ENCODE measurements around the gene TOMM5. TPM values are rescaled to one million over a fixed set of nuclear protein-coding genes. Genes with fewer than 3 reads are reported as not detected.

The TOMM5 gene
- total and polyA plus RNA-seq, 2 donors (not counting 1 experiment from before 2014, with no cell fraction given) = 113 to 162 TPM

DNA sequence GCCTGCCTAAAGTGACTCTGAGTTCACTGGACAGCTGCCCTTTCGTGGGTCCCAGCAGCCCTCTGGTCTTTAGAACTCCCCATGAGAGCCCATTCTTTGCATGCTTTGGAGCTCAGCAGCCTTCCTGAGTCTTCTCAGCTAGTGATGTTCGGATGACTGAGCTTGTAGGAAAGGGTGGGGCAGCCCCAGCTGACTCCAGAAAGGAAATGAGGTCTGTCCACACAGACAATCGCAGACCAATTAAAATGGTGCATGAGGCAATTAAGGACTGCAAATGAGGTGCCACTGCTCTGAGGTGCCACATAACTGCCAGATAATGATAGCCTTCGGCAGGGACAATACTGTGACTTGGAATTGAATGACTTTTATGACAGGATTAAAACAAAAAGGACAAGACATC lies 25.4 kb upstream of the TOMM5 start:
- no peak overlapping the region for H3K9ac ChIP-seq (ENCODE audit: insufficient read depth, low read length)
- no peaks in the 10 kb centered on the region for H4K20me1 ChIP-seq (ENCODE audit: control insufficient read depth, extremely low read depth, insufficient read depth, low read length)
- H3K9me3 ChIP-seq (ENCODE audit: control insufficient read depth, insufficient read depth, low read depth, low read length) = no peaks in the 10 kb centered on the region
- no peak for TF ChIP-seq EZH2 (IDR thresholded peaks at IDR 0.05; ENCODE audit: low read length, missing control alignments)
- TF ChIP-seq, protein P1, sequence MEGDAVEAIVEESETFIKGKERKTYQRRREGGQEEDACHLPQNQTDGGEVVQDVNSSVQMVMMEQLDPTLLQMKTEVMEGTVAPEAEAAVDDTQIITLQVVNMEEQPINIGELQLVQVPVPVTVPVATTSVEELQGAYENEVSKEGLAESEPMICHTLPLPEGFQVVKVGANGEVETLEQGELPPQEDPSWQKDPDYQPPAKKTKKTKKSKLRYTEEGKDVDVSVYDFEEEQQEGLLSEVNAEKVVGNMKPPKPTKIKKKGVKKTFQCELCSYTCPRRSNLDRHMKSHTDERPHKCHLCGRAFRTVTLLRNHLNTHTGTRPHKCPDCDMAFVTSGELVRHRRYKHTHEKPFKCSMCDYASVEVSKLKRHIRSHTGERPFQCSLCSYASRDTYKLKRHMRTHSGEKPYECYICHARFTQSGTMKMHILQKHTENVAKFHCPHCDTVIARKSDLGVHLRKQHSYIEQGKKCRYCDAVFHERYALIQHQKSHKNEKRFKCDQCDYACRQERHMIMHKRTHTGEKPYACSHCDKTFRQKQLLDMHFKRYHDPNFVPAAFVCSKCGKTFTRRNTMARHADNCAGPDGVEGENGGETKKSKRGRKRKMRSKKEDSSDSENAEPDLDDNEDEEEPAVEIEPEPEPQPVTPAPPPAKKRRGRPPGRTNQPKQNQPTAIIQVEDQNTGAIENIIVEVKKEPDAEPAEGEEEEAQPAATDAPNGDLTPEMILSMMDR (conservative IDR thresholded peaks at IDR 0.05 in 1 of 2, IDR thresholded peaks at IDR 0.05 in 1 of 2; ENCODE audit: low read depth in 1 of 2, low read length in 2 of 2) = no peak
- H3K4me3 ChIP-seq (replicated peaks in 1 of 4; ENCODE audit: control extremely low read depth in 1 of 4, insufficient read depth in 1 of 4, low read depth in 3 of 4, low read length in 4 of 4) = no peak overlapping the region
- H3K36me3 ChIP-seq (ENCODE audit: control insufficient read depth, insufficient read depth, low read length) = no peaks in the 10 kb centered on the region
- H3K27me3 ChIP-seq (ENCODE audit: control insufficient read depth, insufficient read depth, low read length) = no peaks in the 10 kb centered on the region
- H3K4me1 ChIP-seq (ENCODE audit: control insufficient read depth, extremely low read depth, insufficient read depth, low read length) = no peaks in the 10 kb centered on the region
- DNase-seq (ENCODE audit: low read depth in 2 of 2) = peak in 1 of 2 donors; percentile 49
- no peak overlapping the region for H2AFZ ChIP-seq (ENCODE audit: low read length)
- no peaks in the 10 kb centered on the region for H3K79me2 ChIP-seq (ENCODE audit: control insufficient read depth, insufficient read depth, low read length)
- no peak overlapping the region for H3K4me2 ChIP-seq (ENCODE audit: extremely low read depth, insufficient read depth, low read length)
- no peak overlapping the region for H3K27ac ChIP-seq (ENCODE audit: insufficient read depth, low read length)

DNA sequence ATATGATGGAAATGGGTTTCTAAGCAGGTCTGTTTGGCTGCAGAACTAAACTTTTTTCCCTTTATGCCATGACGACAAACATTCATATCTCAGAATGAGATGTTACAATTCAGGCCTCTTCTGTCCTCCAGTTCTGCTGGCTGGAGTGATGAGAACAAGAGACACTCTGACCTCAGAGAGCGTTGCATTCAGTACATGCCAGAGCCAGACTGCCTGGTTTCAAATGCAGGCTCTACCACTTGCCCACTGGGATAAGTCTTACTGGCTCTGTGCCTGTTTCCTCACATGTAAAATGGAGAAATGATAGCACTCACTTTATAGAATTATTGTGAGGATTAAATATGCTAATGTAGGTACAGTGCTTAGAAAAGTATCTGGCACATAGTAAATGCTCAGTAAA lies 24.8 kb upstream of the TOMM5 start:
- Histone ChIP-seq H3K4me3 (replicated peaks in 1 of 4; ENCODE audit: control extremely low read depth in 1 of 4, insufficient read depth in 1 of 4, low read depth in 3 of 4, low read length in 4 of 4) (no peak overlapping the region), H3K79me2 (ENCODE audit: control insufficient read depth, insufficient read depth, low read length) (no peaks in the 10 kb centered on the region), H3K4me1 (ENCODE audit: control insufficient read depth, extremely low read depth, insufficient read depth, low read length) (no peaks in the 10 kb centered on the region), H3K9ac (ENCODE audit: insufficient read depth, low read length) (no peak overlapping the region), H2AFZ (ENCODE audit: low read length) (no peak overlapping the region), H3K27me3 (ENCODE audit: control insufficient read depth, insufficient read depth, low read length) (no peaks in the 10 kb centered on the region), H3K27ac (ENCODE audit: insufficient read depth, low read length) (no peak overlapping the region), H3K9me3 (ENCODE audit: control insufficient read depth, insufficient read depth, low read depth, low read length) (no peaks in the 10 kb centered on the region), H3K36me3 (ENCODE audit: control insufficient read depth, insufficient read depth, low read length) (no peaks in the 10 kb centered on the region), H3K4me2 (ENCODE audit: extremely low read depth, insufficient read depth, low read length) (no peak overlapping the region), H4K20me1 (ENCODE audit: control insufficient read depth, extremely low read depth, insufficient read depth, low read length) (no peaks in the 10 kb centered on the region)
- DNase-seq (ENCODE audit: low read depth in 2 of 2) = no peak
- TF ChIP-seq, protein P1 (conservative IDR thresholded peaks at IDR 0.05 in 1 of 2, IDR thresholded peaks at IDR 0.05 in 1 of 2; ENCODE audit: low read depth in 1 of 2, low read length in 2 of 2) = no peak
- TF ChIP-seq EZH2 (IDR thresholded peaks at IDR 0.05; ENCODE audit: low read length, missing control alignments) = no peak

DNA sequence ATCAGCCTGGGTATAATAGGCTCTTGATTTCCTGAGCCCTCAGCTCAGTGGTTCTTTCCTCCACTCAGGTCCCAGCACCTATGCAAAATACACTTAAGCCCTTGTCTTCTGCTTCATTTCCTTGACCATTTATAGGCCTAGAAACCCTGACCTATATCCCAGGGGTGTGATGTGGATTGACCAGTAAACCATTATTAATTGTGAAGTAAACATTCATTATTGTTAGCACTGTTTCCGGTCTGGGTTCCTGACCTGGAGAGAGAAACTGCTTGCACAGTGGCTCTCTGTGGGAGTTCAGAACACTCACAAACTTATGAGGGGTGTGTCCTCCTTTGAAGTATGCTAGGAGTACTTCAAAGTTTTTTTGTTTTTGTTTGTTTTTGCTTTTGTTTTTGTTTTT lies 19.6 kb upstream of the TOMM5 start:
- Histone ChIP-seq H3K27ac (ENCODE audit: insufficient read depth, low read length) (no peak overlapping the region), H3K9me3 (ENCODE audit: control insufficient read depth, insufficient read depth, low read depth, low read length) (no peaks in the 10 kb centered on the region), H3K4me3 (replicated peaks in 1 of 4; ENCODE audit: control extremely low read depth in 1 of 4, insufficient read depth in 1 of 4, low read depth in 3 of 4, low read length in 4 of 4) (no peak overlapping the region), H3K9ac (ENCODE audit: insufficient read depth, low read length) (no peak overlapping the region), H3K4me2 (ENCODE audit: extremely low read depth, insufficient read depth, low read length) (no peak overlapping the region), H2AFZ (ENCODE audit: low read length) (no peak overlapping the region), H3K36me3 (ENCODE audit: control insufficient read depth, insufficient read depth, low read length) (no peaks in the 10 kb centered on the region), H3K27me3 (ENCODE audit: control insufficient read depth, insufficient read depth, low read length) (peaks cover 5% of the 10 kb centered on the region), H3K4me1 (ENCODE audit: control insufficient read depth, extremely low read depth, insufficient read depth, low read length) (no peaks in the 10 kb centered on the region), H4K20me1 (ENCODE audit: control insufficient read depth, extremely low read depth, insufficient read depth, low read length) (no peaks in the 10 kb centered on the region), H3K79me2 (ENCODE audit: control insufficient read depth, insufficient read depth, low read length) (no peaks in the 10 kb centered on the region)
- TF ChIP-seq, protein P1 (conservative IDR thresholded peaks at IDR 0.05 in 1 of 2, IDR thresholded peaks at IDR 0.05 in 1 of 2; ENCODE audit: low read depth in 1 of 2, low read length in 2 of 2) = no peak
- TF ChIP-seq EZH2 (IDR thresholded peaks at IDR 0.05; ENCODE audit: low read length, missing control alignments) = no peak
- no peak for DNase-seq (ENCODE audit: low read depth in 2 of 2)
